GM23248 (cell line): ENCODE measurements around the gene OR10H5.

ENCODE experiments used
- EZH2 ChIP-seq: fragments of 200-600 bp; sonication (generic); IDR thresholded peaks from 2 replicates; pipeline ENCODE4 v1.6.1; 2018; ENCODE audit warnings: antibody characterized with exemption, mild to moderate bottlenecking; ENCODE audit not compliant: insufficient read depth, poor library complexity, severe bottlenecking
- EZH2phosphoT487 ChIP-seq: fragments of 200-600 bp; sonication (generic); IDR thresholded peaks from 2 replicates; pipeline ENCODE4 v1.6.1; 2018; ENCODE audit warnings: antibody characterized with exemption, moderate library complexity, mild to moderate bottlenecking, low read depth; ENCODE audit not compliant: insufficient read depth

DNA sequence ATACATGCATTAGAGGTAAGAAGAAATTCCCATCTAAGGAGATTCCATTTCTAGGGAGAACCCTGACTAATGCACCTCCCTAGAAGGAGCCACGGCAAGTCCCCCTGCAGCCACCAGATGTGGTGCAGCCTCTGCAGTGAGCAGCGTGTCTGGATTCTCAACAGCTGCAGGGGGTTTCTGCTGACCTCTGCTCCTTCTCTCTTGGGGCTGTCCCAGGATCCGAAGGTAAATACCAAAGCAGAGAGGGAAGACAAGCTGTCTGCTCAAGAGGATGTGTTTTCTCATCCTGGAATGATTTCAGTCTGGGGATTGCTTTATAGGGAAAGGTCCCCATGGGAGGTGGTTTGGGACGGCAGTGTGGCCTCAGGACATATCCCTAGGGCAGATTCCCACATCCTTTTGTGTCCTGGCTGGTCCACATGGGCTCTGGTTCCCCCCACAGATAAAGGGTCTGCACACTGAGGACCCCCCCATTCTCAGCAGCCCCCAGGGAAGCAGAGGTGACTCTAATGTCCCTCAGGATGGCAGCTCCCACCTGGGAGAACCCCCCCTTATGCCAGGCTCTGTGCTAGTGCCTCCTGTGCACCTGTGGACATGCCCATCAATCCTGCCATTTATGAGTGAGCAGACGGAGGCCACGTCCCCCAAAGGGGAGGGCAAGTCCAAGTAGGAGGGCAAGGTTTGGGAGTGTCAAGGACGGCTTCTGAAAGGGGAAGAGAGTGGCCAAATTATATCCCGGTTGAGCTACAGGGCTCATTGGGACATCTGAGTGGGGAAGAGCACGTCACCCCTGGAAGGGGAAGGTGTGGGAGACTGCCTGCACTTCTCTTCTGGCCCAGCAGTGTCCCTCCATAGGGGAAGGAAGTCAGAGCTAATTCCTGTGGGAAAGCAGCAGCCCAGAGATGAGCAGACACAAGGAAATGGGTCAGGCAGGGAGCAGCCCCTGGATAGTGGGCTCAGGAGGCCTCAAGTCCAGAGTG is 10.2 kb upstream of the OR10H5 start:
- no peak for TF ChIP-seq EZH2
- no peak for TF ChIP-seq EZH2phosphoT487
